HepG2 (cell line): ENCODE measurements around the gene IFNAR2. TPM values are rescaled to one million over a fixed set of nuclear protein-coding genes. Genes with fewer than 3 reads are reported as not detected.

Source experiments
- ATAC-seq: fragments of 200-7000 bp; cut with Tn5 transposase; 3 replicates; pipeline ENCODE4 v1.9.1; 2020; ENCODE audit warnings: mild to moderate bottlenecking, moderate library complexity
- BruUV-seq: library from RNA; stranded (reverse); fragments of 400-500 nt; replicated peaks from 2 replicates; lab custom pipeline; 2021; lab: Mats Ljungman, UMichigan
- CTCF ChIA-PET: fragments of 300-600 bp; formaldehyde crosslinking; extraction: SDS; loops from one replicate; lab custom pipeline; 2021; ENCODE audit warnings: low total read pairs, inconsistent platforms, low intra/inter-chr PET ratio; lab: Yijun Ruan, JAX
- POLR2A ChIA-PET: fragments of 350-600 bp; sonication (Branson Sonifier 250); formaldehyde crosslinking; loops from one replicate; lab custom pipeline; 2020; ENCODE audit warnings: antibody characterized with exemption, inconsistent platforms; lab: Yijun Ruan, JAX
- DNase-seq: peaks from one replicate; pipeline ENCODE4 v3.0.0-alpha.2; 2015; ENCODE audit warnings: low spot score
- FAIRE-seq: peaks from 3 replicates; lab custom pipeline; 2011; peaks lifted over from hg19 to GRCh38; lab: Jason Lieb, UNC
- H2AFZ ChIP-seq: one replicate; pipeline ENCODE4 v1.6.1; 2011; ENCODE audit warnings: low read length, inconsistent platforms
- H3K27ac ChIP-seq: fragments of 300-600 bp; 3 replicates; pipeline ENCODE4 v1.8.0; 2011; ENCODE audit warnings: mixed run types, mild to moderate bottlenecking, mixed read lengths, low read length, inconsistent platforms; ENCODE audit not compliant: insufficient read depth; ENCODE audit errors: extremely low read length
- H3K27me3 ChIP-seq, 2 experiments: fragments of 200-600 bp in 1 of 2; 2 replicates in 1 of 2; 3 replicates in 1 of 2; pipeline versions ENCODE4 v1.6.0 to v1.8.0; 2011; ENCODE audit warnings: low read length in 2 of 2, mild to moderate bottlenecking in 2 of 2, moderate library complexity in 2 of 2, inconsistent platforms in 1 of 2; ENCODE audit not compliant: insufficient read depth in 2 of 2, control insufficient read depth in 1 of 2
- H3K36me3 ChIP-seq, 2 experiments: fragments of 200-600 bp in 1 of 2; replicated peaks in 1 of 2; 2 replicates in 1 of 2; 3 replicates in 1 of 2; pipeline versions ENCODE4 v1.5.1 to v1.8.0; 2011; ENCODE audit warnings: low read length in 2 of 2, inconsistent platforms in 1 of 2; ENCODE audit not compliant: insufficient read depth in 2 of 2, control insufficient read depth in 1 of 2
- H3K4me1 ChIP-seq: 2 replicates; pipeline ENCODE4 v1.5.1; 2012; ENCODE audit warnings: low read length, inconsistent platforms; ENCODE audit not compliant: insufficient read depth
- H3K4me2 ChIP-seq: 2 replicates; pipeline ENCODE4 v1.6.0; 2011; ENCODE audit warnings: low read depth, low read length, inconsistent platforms
- H3K4me3 ChIP-seq, 3 experiments: fragments of 200-600 bp in 1 of 3; sonication (generic), shearing (Covaris generic) in 1 of 3; replicated peaks in 1 of 3; 2 replicates each; pipeline ENCODE4 v1.5.1; 2011 to 2016; ENCODE audit warnings: low read length in 3 of 3, inconsistent platforms in 2 of 3, low read depth in 2 of 3, mild to moderate bottlenecking in 2 of 3, control low read depth in 1 of 3, mixed read lengths in 1 of 3; ENCODE audit not compliant: insufficient read depth in 1 of 3
- H3K79me2 ChIP-seq: one replicate; pipeline ENCODE4 v1.6.1; 2011; ENCODE audit warnings: low read length, inconsistent platforms; ENCODE audit not compliant: insufficient read depth
- H3K9ac ChIP-seq: 2 replicates; pipeline ENCODE4 v1.6.0; 2011; ENCODE audit warnings: mild to moderate bottlenecking, low read depth, low read length, inconsistent platforms; ENCODE audit not compliant: insufficient read depth
- H3K9me3 ChIP-seq: 2 replicates; pipeline ENCODE4 v1.5.1; 2012; ENCODE audit warnings: mild to moderate bottlenecking, low read length
- H4K20me1 ChIP-seq: 2 replicates; pipeline ENCODE4 v1.6.0; 2011; ENCODE audit warnings: inconsistent platforms, mild to moderate bottlenecking, low read length, moderate library complexity; ENCODE audit not compliant: insufficient read depth
- FOXK1 ChIP-seq: sonication (generic); formaldehyde crosslinking; IDR thresholded peaks from 2 replicates; pipeline ENCODE4 v1.4.0; 2020; ENCODE audit warnings: low read depth, missing genetic modification reagents, borderline replicate concordance
- HNF4A ChIP-seq: sonication (generic); formaldehyde crosslinking; IDR thresholded peaks from 2 replicates; pipeline ENCODE4 v1.4.0; 2020; ENCODE audit warnings: missing genetic modification reagents
- KAT2B ChIP-seq: fragments of 150-350 bp; IDR thresholded peaks from 2 replicates; pipeline ENCODE4 v1.6.1; 2014; ENCODE audit warnings: low read depth, low read length, borderline replicate concordance
- KMT2B ChIP-seq: IDR thresholded peaks from 2 replicates; pipeline ENCODE4 v1.6.1; 2016; ENCODE audit warnings: missing genetic modification reagents, missing compliant biosample characterization
- MBD4 ChIP-seq: IDR thresholded peaks from 2 replicates; pipeline ENCODE4 v1.6.1; 2012; ENCODE audit warnings: low read length, inconsistent platforms, borderline replicate concordance
- NONO ChIP-seq, 2 experiments: fragments of 450-650 bp in 1 of 2; sonication (generic) in 1 of 2; formaldehyde crosslinking in 1 of 2; IDR thresholded peaks in 1 of 2; conservative IDR thresholded peaks in 1 of 2; 2 replicates each; pipeline versions ENCODE4 v1.6.1 to v1.8.0; 2017 to 2022; ENCODE audit warnings: mild to moderate bottlenecking in 1 of 2, missing genetic modification reagents in 1 of 2, moderate library complexity in 1 of 2
- RFXANK ChIP-seq: IDR thresholded peaks from 2 replicates; pipeline ENCODE4 v1.6.1; 2016
- SMC3 ChIP-seq: IDR thresholded peaks from 2 replicates; pipeline ENCODE4 v1.6.1; 2011; ENCODE audit warnings: low read length, improper control_type of control experiment
- SP4 ChIP-seq: sonication (generic); formaldehyde crosslinking; IDR thresholded peaks from 2 replicates; pipeline ENCODE4 v1.8.1; 2023; ENCODE audit warnings: mild to moderate bottlenecking, missing genetic modification reagents
- ZBTB7A ChIP-seq: sonication (generic); formaldehyde crosslinking; IDR thresholded peaks from 2 replicates; pipeline ENCODE4 v1.8.0; 2022; ENCODE audit warnings: mild to moderate bottlenecking, missing genetic modification reagents
- ZMYM4 ChIP-seq: sonication (generic); formaldehyde crosslinking; IDR thresholded peaks from 2 replicates; pipeline ENCODE4 v1.8.1; 2023; ENCODE audit warnings: mild to moderate bottlenecking, missing genetic modification reagents
- ZNF567 ChIP-seq: sonication (generic); formaldehyde crosslinking; IDR thresholded peaks from 2 replicates; pipeline ENCODE4 v1.8.1; 2023; ENCODE audit warnings: mild to moderate bottlenecking, missing genetic modification reagents, borderline replicate concordance
- ZNF598 ChIP-seq: sonication (generic); formaldehyde crosslinking; IDR thresholded peaks from 2 replicates; pipeline ENCODE4 v1.5.1; 2020; ENCODE audit warnings: mild to moderate bottlenecking, missing genetic modification reagents, borderline replicate concordance
- WGBS: methylation state at CpG from one replicate; pipeline ENCODE4 v1.1.6; 2017; ENCODE audit warnings: low lambda C conversion rate; 5-methylcytosine and 5-hydroxymethylcytosine counted together
- in situ Hi-C: cut with HindIII; loops from 2 replicates; pipeline ENCODE4 v1.10.0; 2017; ENCODE audit warnings: low pct_unique_long_range_greater_than_20kb; ENCODE audit not compliant: extremely low pct_ligation_motif_present
- intact Hi-C: fragments of 100-400 bp; cut with micrococcal nuclease; formaldehyde crosslinking; loops from one replicate; pipeline ENCODE4 v1.10.0; 2022; ENCODE audit not compliant: unreplicated experiment
- polyA plus RNA-seq, 8 experiments: library from polyadenylated mRNA; depleted of rRNA in 3 of 8; stranded (reverse) in 7 of 8; unstranded in 1 of 8; fragments of >200 nt; fragmentation: Illumina TruSeq in 4 of 8; extraction: Trizol in 4 of 8; gene quantifications; 2 replicates each; pipeline versions ENCODE4 v1.2.1 to v1.2.3, GENCODE V29; 2011 to 2016; ENCODE audit warnings: low read depth in 4 of 8, missing spikeins in 1 of 8, mixed read lengths in 1 of 8; ENCODE audit not compliant: insufficient read depth in 1 of 8
- total RNA-seq, 5 experiments: library from RNA; depleted of rRNA; stranded (reverse); fragments of >200 nt; fragmentation: Illumina TruSeq; extraction: Trizol; gene quantifications; 2 replicates each; pipeline ENCODE4 v1.2.3, GENCODE V29; 2016; ENCODE audit warnings: low read depth in 1 of 5
- TF ChIP-seq, protein P1 (sequence below): sonication (generic); formaldehyde crosslinking; IDR thresholded peaks from 2 replicates; pipeline ENCODE4 v1.8.0; 2022; ENCODE audit warnings: mild to moderate bottlenecking, missing genetic modification reagents
- TF ChIP-seq, protein P2 (sequence below): sonication (generic); formaldehyde crosslinking; IDR thresholded peaks from 2 replicates; pipeline ENCODE4 v1.4.0; 2020; ENCODE audit warnings: mild to moderate bottlenecking, missing genetic modification reagents
- TF ChIP-seq, protein P3 (sequence below), 2 experiments: fragments of 450-650 bp in 1 of 2; sonication (generic) in 1 of 2; formaldehyde crosslinking; IDR thresholded peaks; 2 replicates each; pipeline versions ENCODE4 v1.5.0 to v1.8.0; 2020 to 2022; ENCODE audit warnings: mild to moderate bottlenecking in 1 of 2, missing genetic modification reagents in 1 of 2
- TF ChIP-seq, protein P4 (sequence below): sonication (generic); formaldehyde crosslinking; IDR thresholded peaks from 2 replicates; pipeline ENCODE4 v1.4.0; 2020; ENCODE audit warnings: mild to moderate bottlenecking, missing genetic modification reagents

The IFNAR2 gene
- total and polyA plus RNA-seq, 2 of the 13 experiments (the other 11 are each of a cell fraction or from before 2014, with no cell fraction given): 5.1 to 24.1 TPM

DNA sequence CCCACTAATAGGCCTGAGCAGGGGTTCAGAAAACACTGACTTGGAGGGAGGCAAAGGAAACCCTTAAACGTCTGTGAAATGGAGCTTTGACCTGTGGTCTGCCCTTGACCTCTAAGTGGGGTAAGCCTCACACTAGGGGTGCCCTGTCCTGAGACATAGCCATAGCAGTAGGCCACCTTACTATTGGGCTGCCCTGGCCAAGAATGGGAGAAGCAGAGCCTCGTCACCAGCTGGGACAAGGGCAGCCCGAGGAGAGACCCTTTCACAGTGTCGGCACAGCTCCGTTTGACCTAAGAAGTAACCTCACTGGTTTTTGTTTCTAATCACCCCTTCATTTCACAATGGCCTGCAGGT, 26.4 kb upstream of the IFNAR2 start:
- ChIA-PET CTCF (no interaction called here), POLR2A (interaction anchor here (0.8 to 1.9 kb wide), 8 partner anchors 10 to 158 kb away, joined by 3 to 7 read pairs (median 4); partner anchors contain the start of genes IFNAR1 and IL10RB)
- Histone ChIP-seq H3K9ac (no peak overlapping the region), H3K79me2 (no peaks in the 10 kb centered on the region), H3K4me2 (peak overlapping the region; percentile 82), H3K9me3 (peaks cover 3% of the 10 kb centered on the region; the same call in 1 of the 2 replicates), H3K36me3 (no peaks in the 10 kb centered on the region), H3K4me1 (peaks cover 47% of the 10 kb centered on the region), H2AFZ (no peak overlapping the region), H3K4me3 (peak overlapping the region in 1 of 3 experiments; percentile 43; a peak in 2 of 6 replicates), H3K27me3 (peaks cover 0 to 6% of the 10 kb centered on the region in 2 experiments; a peak in 2 of 5 replicates), H4K20me1 (no peaks in the 10 kb centered on the region), H3K27ac (peak overlapping the region; percentile 73)
- in situ Hi-C loops: no loop called here
- TF ChIP-seq SMC3: no peak
- TF ChIP-seq HNF4A (CRISPR knock-in tag): peak; percentile 11; the same call in 1 of the 2 replicates
- no peak for TF ChIP-seq ZNF567 (CRISPR knock-in tag)
- TF ChIP-seq KAT2B: no peak
- TF ChIP-seq KMT2B (CRISPR knock-in tag): no peak
- TF ChIP-seq, protein P1, sequence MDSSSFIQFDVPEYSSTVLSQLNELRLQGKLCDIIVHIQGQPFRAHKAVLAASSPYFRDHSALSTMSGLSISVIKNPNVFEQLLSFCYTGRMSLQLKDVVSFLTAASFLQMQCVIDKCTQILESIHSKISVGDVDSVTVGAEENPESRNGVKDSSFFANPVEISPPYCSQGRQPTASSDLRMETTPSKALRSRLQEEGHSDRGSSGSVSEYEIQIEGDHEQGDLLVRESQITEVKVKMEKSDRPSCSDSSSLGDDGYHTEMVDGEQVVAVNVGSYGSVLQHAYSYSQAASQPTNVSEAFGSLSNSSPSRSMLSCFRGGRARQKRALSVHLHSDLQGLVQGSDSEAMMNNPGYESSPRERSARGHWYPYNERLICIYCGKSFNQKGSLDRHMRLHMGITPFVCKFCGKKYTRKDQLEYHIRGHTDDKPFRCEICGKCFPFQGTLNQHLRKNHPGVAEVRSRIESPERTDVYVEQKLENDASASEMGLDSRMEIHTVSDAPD: no peak
- TF ChIP-seq, protein P2, sequence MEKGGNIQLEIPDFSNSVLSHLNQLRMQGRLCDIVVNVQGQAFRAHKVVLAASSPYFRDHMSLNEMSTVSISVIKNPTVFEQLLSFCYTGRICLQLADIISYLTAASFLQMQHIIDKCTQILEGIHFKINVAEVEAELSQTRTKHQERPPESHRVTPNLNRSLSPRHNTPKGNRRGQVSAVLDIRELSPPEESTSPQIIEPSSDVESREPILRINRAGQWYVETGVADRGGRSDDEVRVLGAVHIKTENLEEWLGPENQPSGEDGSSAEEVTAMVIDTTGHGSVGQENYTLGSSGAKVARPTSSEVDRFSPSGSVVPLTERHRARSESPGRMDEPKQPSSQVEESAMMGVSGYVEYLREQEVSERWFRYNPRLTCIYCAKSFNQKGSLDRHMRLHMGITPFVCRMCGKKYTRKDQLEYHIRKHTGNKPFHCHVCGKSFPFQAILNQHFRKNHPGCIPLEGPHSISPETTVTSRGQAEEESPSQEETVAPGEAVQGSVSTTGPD: no peak
- TF ChIP-seq, protein P3, sequence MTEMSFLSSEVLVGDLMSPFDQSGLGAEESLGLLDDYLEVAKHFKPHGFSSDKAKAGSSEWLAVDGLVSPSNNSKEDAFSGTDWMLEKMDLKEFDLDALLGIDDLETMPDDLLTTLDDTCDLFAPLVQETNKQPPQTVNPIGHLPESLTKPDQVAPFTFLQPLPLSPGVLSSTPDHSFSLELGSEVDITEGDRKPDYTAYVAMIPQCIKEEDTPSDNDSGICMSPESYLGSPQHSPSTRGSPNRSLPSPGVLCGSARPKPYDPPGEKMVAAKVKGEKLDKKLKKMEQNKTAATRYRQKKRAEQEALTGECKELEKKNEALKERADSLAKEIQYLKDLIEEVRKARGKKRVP (CRISPR knock-in tag; IDR thresholded peaks at IDR 0.05): no peak
- TF ChIP-seq ZMYM4 (CRISPR knock-in tag): 0 out of 2 replicates have a peak, but pooled peaks have one; percentile 3
- TF ChIP-seq ZNF598 (CRISPR knock-in tag): no peak
- no peak for TF ChIP-seq RFXANK (CRISPR knock-in tag)
- no peak for TF ChIP-seq NONO (IDR thresholded peaks at IDR 0.05)
- TF ChIP-seq NONO (CRISPR knock-in tag; conservative IDR thresholded peaks at IDR 0.05): no peak
- TF ChIP-seq FOXK1: peak; percentile 9; the same call in 1 of the 2 replicates
- TF ChIP-seq MBD4: no peak
- TF ChIP-seq, protein P4, sequence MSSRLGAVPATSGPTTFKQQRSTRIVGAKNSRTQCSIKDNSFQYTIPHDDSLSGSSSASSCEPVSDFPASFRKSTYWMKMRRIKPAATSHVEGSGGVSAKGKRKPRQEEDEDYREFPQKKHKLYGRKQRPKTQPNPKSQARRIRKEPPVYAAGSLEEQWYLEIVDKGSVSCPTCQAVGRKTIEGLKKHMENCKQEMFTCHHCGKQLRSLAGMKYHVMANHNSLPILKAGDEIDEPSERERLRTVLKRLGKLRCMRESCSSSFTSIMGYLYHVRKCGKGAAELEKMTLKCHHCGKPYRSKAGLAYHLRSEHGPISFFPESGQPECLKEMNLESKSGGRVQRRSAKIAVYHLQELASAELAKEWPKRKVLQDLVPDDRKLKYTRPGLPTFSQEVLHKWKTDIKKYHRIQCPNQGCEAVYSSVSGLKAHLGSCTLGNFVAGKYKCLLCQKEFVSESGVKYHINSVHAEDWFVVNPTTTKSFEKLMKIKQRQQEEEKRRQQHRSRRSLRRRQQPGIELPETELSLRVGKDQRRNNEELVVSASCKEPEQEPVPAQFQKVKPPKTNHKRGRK (CRISPR knock-in tag): no peak
- no peak for TF ChIP-seq ZBTB7A (CRISPR knock-in tag)
- peak; percentile 45; the same call in 1 of the 2 replicates for TF ChIP-seq SP4
- FAIRE-seq (no peak), DNase-seq (no peak), ATAC-seq (peak; percentile 39)
- no TSS peak for BruUV-seq
- 3% methylated on average over 5 of the region's 5 CpGs for WGBS
- intact Hi-C loops: loop anchor here (5.0 kb wide), 1 partner anchor 64 kb away; the partner anchor contains the start of gene IL10RB
